Measurements from ENCODE around the gene TUBB8.
"Not testable (repeated sequence)": the region's sequence is repeated elsewhere in the genome, so short reads cannot be mapped to it uniquely, and the experiment has no call there.

The TUBB8 gene

DNA sequence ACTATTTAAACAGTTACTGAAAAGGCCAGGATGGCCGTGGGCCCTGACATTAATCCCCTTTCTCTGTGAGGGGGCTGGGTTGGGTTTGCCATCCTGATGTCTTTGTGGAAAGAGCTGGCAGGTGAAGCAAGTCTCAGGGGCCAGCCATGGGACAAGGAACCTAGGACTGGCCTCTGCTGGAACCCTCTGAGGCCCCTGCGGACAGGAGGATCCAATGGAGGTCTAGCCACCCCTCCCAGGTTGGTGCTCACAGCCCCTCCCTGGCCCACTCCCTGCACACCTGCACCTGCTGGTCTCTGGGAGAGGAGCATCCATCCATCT lies 35.8 kb downstream of the TUBB8 start:
- DNase-seq = not testable (repeated sequence)

DNA sequence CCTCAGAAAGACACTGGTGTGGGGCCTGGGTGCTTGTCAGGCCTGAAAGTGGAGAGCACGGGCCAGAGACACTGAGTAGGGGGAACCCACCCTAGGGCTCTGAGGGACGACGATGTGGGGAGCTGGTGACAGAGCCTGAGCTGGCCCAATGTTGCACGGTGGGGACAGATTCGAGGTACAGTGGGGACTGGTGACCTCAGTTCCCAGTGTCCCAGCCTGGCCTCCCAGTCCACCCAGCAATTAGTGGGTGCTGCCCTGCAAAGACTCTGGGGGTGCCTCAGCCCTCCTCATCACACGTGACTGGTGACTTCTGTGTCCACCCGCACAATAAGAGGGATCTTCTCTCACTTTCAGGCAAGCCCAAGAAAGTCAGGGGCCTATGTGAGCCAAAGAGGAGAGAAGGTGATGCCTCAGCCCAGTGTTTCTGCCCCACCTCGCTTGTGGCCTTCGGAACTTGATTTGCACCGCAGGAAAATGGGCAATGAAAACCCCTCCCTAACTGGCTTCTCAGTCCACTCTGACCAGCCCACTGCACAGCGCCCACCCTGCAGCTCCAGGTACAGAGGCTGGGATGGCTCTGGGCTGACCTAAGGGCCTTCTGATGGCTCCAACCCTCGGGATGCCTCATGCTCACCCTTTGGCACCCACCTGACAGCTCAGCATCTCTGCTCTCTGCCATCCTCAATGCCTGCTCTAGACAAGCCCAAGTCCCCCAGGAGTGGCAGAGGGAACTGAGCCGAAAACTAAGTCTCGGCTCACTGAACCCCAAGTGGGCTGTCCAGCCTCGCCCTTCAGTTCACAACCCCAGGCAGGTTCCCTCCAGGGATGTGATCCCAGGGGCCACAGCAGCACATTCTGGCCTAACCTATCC lies 36.4 kb downstream of the TUBB8 start:
- not testable (repeated sequence) for DNase-seq

DNA sequence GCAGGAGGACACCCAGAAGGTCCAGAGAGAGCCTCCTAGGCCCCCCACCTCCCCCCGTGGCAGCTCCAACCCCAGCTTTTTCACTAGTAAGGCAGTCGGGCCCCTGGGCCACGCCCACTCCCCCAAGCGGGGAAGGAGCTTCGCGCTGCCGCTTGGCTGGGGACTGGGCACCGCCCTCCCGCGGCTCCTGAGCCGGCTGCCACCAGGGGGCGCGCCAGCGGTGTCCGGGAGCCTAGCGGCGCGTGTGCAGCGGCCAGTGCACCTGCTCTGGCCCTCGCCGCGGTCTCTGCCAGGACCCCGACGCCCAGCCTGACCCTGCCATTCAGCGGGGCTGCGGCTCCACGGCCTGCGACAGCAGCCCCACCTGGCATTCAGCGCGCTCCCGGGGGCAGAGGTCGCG lies 37.8 kb downstream of the TUBB8 start:
- DNase-seq = not testable (repeated sequence)

DNA sequence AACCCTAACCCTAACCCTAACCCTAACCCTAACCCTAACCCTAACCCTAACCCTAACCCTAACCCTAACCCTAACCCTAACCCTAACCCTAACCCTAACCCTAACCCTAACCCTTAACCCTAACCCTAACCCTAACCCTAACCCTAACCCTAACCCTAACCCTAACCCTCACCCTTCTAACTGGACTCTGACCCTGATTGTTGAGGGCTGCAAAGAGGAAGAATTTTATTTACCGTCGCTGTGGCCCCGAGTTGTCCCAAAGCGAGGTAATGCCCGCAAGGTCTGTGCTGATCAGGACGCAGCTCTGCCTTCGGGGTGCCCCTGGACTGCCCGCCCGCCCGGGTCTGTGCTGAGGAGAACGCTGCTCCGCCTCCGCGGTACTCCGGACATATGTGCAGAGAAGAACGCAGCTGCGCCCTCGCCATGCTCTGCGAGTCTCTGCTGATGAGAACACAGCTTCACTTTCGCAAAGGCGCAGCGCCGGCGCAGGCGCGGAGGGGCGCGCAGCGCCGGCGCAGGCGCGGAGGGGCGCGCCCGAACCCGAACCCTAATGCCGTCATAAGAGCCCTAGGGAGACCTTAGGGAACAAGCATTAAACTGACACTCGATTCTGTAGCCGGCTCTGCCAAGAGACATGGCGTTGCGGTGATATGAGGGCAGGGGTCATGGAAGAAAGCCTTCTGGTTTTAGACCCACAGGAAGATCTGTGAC lies 38.7 kb downstream of the TUBB8 start:
- DNase-seq = not testable (repeated sequence)

Measured in inflammatory macrophage (primary cell).